NT2/D1 (cell line): ENCODE data around the gene PRKACB.

Experiments used
- SUZ12 ChIP-seq: IDR thresholded peaks from 2 replicates; pipeline ENCODE4 v1.6.1; 2011; ENCODE audit not compliant: insufficient read length, insufficient read depth; ENCODE audit errors: extremely low read depth
- ZNF274 ChIP-seq: IDR thresholded peaks from 2 replicates; pipeline ENCODE4 v1.6.1; 2011; ENCODE audit warnings: mild to moderate bottlenecking, low read depth, low read length

DNA sequence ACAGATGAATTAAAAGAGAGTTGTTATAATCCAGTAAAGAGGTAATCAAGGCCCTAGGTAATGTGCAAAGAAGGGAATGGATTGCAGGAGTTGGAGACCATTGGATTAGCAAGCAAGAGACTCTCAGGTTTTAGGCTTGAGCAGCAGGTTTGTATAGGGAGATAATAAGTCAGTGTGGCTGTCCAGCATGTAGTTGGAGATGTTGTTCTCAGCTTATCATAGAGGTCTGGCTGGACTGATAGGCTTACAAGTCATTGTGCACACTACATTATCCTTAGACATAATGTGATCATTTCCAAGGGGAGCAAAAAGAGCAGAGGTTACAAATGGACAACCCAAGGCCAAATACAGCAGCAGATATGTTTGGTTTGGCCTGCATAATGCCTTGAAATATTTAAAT lies 111.5 kb downstream of the PRKACB start:
- TF ChIP-seq ZNF274, result no peak
- no peak for TF ChIP-seq SUZ12
